ENCODE data around the gene RAB3A.

DNA sequence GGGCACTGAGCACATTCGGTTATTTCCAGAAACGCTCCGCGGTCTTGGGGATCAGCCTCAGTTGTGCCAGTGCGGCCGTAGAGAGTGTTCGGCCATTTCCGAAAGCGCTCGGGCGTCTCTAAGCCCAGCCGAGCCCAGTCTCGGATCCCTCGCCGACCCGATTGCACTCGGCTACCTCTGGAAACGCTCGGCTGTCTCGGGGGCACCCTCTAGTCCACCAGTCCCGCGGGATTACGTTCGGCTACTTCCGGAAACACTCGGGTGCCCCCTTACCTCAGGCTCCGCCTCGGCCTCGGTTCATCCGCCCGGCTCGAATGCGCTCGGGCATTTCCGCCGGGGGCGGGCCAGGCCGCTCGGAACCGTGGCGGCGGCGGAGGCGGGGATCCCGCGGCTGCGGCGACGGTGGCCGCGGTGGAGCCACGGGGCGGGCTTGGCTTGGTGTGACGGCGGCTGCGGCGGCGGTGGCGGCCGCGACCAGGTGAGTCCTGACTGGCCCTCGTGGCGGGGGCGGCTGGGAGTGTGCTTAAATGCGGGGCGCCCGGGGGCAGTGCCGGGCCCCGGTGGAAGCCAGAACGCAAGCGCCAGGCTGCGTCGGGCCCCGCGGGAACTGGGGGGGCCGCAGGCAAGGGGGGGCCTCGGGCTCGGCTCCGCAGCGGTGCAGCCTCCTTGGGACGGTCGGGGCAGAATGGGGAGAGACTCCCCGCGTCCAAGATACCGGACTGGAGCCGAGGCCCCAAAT lies 50.9 kb downstream of the RAB3A start, which contains the start of gene PIK3R2:
- TF ChIP-seq POLR2AphosphoS5 (IDR thresholded peaks at IDR 0.05; ENCODE audit: low read depth, low read length) (peak; percentile 33; the same call in 1 of the 2 replicates), FOXP2 (optimal IDR thresholded peaks at IDR 0.05; ENCODE audit: borderline replicate concordance, extremely low read depth, extremely low read length, insufficient read depth) (peak; percentile 64), TAF1 (IDR thresholded peaks at IDR 0.05; ENCODE audit: borderline replicate concordance, insufficient read depth, low read length) (no peak), SIN3A (IDR thresholded peaks at IDR 0.05; ENCODE audit: borderline replicate concordance, insufficient read depth, low read length) (no peak)
- TF ChIP-seq, protein P1, sequence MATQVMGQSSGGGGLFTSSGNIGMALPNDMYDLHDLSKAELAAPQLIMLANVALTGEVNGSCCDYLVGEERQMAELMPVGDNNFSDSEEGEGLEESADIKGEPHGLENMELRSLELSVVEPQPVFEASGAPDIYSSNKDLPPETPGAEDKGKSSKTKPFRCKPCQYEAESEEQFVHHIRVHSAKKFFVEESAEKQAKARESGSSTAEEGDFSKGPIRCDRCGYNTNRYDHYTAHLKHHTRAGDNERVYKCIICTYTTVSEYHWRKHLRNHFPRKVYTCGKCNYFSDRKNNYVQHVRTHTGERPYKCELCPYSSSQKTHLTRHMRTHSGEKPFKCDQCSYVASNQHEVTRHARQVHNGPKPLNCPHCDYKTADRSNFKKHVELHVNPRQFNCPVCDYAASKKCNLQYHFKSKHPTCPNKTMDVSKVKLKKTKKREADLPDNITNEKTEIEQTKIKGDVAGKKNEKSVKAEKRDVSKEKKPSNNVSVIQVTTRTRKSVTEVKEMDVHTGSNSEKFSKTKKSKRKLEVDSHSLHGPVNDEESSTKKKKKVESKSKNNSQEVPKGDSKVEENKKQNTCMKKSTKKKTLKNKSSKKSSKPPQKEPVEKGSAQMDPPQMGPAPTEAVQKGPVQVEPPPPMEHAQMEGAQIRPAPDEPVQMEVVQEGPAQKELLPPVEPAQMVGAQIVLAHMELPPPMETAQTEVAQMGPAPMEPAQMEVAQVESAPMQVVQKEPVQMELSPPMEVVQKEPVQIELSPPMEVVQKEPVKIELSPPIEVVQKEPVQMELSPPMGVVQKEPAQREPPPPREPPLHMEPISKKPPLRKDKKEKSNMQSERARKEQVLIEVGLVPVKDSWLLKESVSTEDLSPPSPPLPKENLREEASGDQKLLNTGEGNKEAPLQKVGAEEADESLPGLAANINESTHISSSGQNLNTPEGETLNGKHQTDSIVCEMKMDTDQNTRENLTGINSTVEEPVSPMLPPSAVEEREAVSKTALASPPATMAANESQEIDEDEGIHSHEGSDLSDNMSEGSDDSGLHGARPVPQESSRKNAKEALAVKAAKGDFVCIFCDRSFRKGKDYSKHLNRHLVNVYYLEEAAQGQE (IDR thresholded peaks at IDR 0.05; ENCODE audit: insufficient read depth in 1 of 2, low read depth in 2 of 2, low read length in 2 of 2): no peak

All from PFSK-1 (cell line).